K562 (cell line): Measurements from ENCODE around the gene MYH11. TPM values are rescaled to one million over a fixed set of nuclear protein-coding genes. Genes with fewer than 3 reads are reported as not detected.

ENCODE experiments used
- ATAC-seq: fragments of 200-7000 bp; cut with Tn5 transposase; 3 replicates; pipeline ENCODE4 v1.9.1; 2020; ENCODE audit warnings: moderate library complexity
- BruUV-seq: library from RNA; stranded (reverse); fragments of 400-500 nt; replicated peaks from 2 replicates; lab custom pipeline; 2021; lab: Mats Ljungman, UMichigan
- CTCF ChIA-PET: fragments of 300-600 bp; formaldehyde crosslinking; extraction: SDS; loops from one replicate; lab custom pipeline; 2021; ENCODE audit warnings: low intra/inter-chr PET ratio; lab: Yijun Ruan, JAX
- POLR2A ChIA-PET: fragments of 300-600, 350-650 bp; sonication (Branson Sonifier 250); formaldehyde crosslinking; extraction: SDS; loops from one replicate; lab custom pipeline; 2021; ENCODE audit warnings: antibody characterized with exemption, inconsistent platforms; lab: Yijun Ruan, JAX
- DNase-seq, 4 experiments: peaks; one replicate each; pipeline versions ENCODE4 v3.0.0 to v3.0.0-alpha.2; 2011 to 2018; ENCODE audit warnings: low spot score in 3 of 4, mixed read lengths in 3 of 4; ENCODE audit errors: extremely low read depth in 1 of 4
- FAIRE-seq: peaks from 2 replicates; lab custom pipeline; 2011; peaks lifted over from hg19 to GRCh38; lab: Jason Lieb, UNC
- H2AFZ ChIP-seq: 2 replicates; pipeline ENCODE4 v1.6.0; 2011; ENCODE audit warnings: low read depth, low read length, control low read depth, inconsistent platforms
- H3K27ac ChIP-seq: fragments of 200-600 bp; 3 replicates; pipeline ENCODE4 v1.8.0; 2011; ENCODE audit warnings: low read depth, mild to moderate bottlenecking, control low read depth, inconsistent platforms, low read length, moderate library complexity, mixed read lengths; ENCODE audit errors: extremely low read depth
- H3K27me3 ChIP-seq, 2 experiments: fragments of 300-600 bp in 1 of 2; 2 replicates in 1 of 2; 3 replicates in 1 of 2; pipeline versions ENCODE4 v1.6.0 to v1.8.0; 2011; ENCODE audit warnings: inconsistent platforms in 2 of 2, low read length in 2 of 2, mild to moderate bottlenecking in 1 of 2, mixed read lengths in 1 of 2, moderate library complexity in 1 of 2; ENCODE audit not compliant: control insufficient read depth in 2 of 2, insufficient read depth in 2 of 2
- H3K36me3 ChIP-seq: fragments of 300-600 bp; 3 replicates; pipeline ENCODE4 v1.8.0; 2011; ENCODE audit warnings: mild to moderate bottlenecking, low read length, inconsistent platforms; ENCODE audit not compliant: control insufficient read depth, insufficient read depth
- H3K4me1 ChIP-seq, 2 experiments: fragments of 200-600 bp in 1 of 2; replicated peaks in 1 of 2; 2 replicates in 1 of 2; 3 replicates in 1 of 2; pipeline versions ENCODE4 v1.5.1 to v1.8.0; 2011; ENCODE audit warnings: inconsistent platforms in 2 of 2, low read length in 2 of 2, mild to moderate bottlenecking in 1 of 2, mixed read lengths in 1 of 2, moderate library complexity in 1 of 2; ENCODE audit not compliant: control insufficient read depth in 2 of 2, insufficient read depth in 2 of 2
- H3K4me2 ChIP-seq: 2 replicates; pipeline ENCODE4 v1.6.1; 2011; ENCODE audit warnings: low read length, control low read depth, inconsistent platforms, mixed read lengths; ENCODE audit not compliant: insufficient read depth
- H3K4me3 ChIP-seq: fragments of 200-600 bp; sonication (generic), shearing (Covaris generic); 2 replicates; pipeline ENCODE4 v1.5.1; 2016; ENCODE audit warnings: control low read depth, inconsistent platforms
- H3K79me2 ChIP-seq: fragments of 200-600 bp; 3 replicates; pipeline ENCODE4 v1.8.0; 2011; ENCODE audit warnings: low read length, inconsistent platforms; ENCODE audit not compliant: control insufficient read depth, insufficient read depth
- H3K9ac ChIP-seq, 2 experiments: 2 replicates each; pipeline versions ENCODE4 v1.6.0 to v1.6.1; 2011; ENCODE audit warnings: low read depth in 2 of 2, low read length in 2 of 2, control low read depth in 1 of 2, inconsistent platforms in 1 of 2, mild to moderate bottlenecking in 1 of 2, mixed read lengths in 1 of 2; ENCODE audit not compliant: insufficient read depth in 1 of 2
- H3K9me1 ChIP-seq: one replicate; pipeline ENCODE4 v1.6.0; 2011; ENCODE audit warnings: inconsistent platforms, mild to moderate bottlenecking, low read length, moderate library complexity; ENCODE audit not compliant: control insufficient read depth, insufficient read depth
- H3K9me3 ChIP-seq: replicated peaks from 2 replicates; pipeline ENCODE4 v1.5.1; 2011; ENCODE audit warnings: low read depth, low read length, inconsistent platforms; ENCODE audit not compliant: control insufficient read depth, insufficient read depth
- H4K20me1 ChIP-seq: replicated peaks from 2 replicates; pipeline ENCODE4 v1.6.1; 2011; ENCODE audit warnings: low read length, inconsistent platforms, mixed read lengths; ENCODE audit not compliant: control insufficient read depth, insufficient read depth
- CBX2 ChIP-seq: fragments of 200-600 bp; sonication (generic); IDR thresholded peaks from one replicate; pipeline ENCODE4 v1.6.1; 2012; ENCODE audit warnings: mild to moderate bottlenecking, low read length, inconsistent platforms; ENCODE audit not compliant: insufficient read depth, poor library complexity, severe bottlenecking
- CXXC5 ChIP-seq: fragments of 250-450 bp; sonication (Bioruptor Pico); IDR thresholded peaks from 2 replicates; pipeline ENCODE4 v1.8.0; 2022; ENCODE audit warnings: inconsistent platforms, mild to moderate bottlenecking, moderate library complexity
- EGR1 ChIP-seq: fragments of 450-650 bp; conservative IDR thresholded peaks from 2 replicates; pipeline ENCODE4 v1.6.1; 2017; ENCODE audit warnings: mild to moderate bottlenecking
- FIP1L1 ChIP-seq: fragments of 200-400 bp; formaldehyde crosslinking; IDR thresholded peaks from 2 replicates; pipeline ENCODE4 v1.6.1; 2018; ENCODE audit warnings: mild to moderate bottlenecking, low read depth, low read length; ENCODE audit not compliant: poor library complexity, severe bottlenecking
- FOXA3 ChIP-seq, 2 experiments: fragments of 450-650 bp in 1 of 2; sonication (generic) in 1 of 2; formaldehyde crosslinking; IDR thresholded peaks in 1 of 2; conservative IDR thresholded peaks in 1 of 2; 2 replicates each; pipeline versions ENCODE4 v1.4.0 to v1.8.0; 2020 to 2022; ENCODE audit warnings: mild to moderate bottlenecking in 2 of 2, missing genetic modification reagents in 1 of 2
- LEF1 ChIP-seq: fragments of 450-650 bp; IDR thresholded peaks from 2 replicates; pipeline ENCODE4 v1.6.1; 2016; ENCODE audit warnings: mild to moderate bottlenecking
- MTA2 ChIP-seq: fragments of 450-650 bp; IDR thresholded peaks from 2 replicates; pipeline ENCODE4 v1.6.1; 2016; ENCODE audit warnings: low read depth
- NFE2 ChIP-seq: IDR thresholded peaks from 2 replicates; pipeline ENCODE4 v1.6.1; 2014; ENCODE audit warnings: antibody characterized with exemption, low read depth
- NFYB ChIP-seq: IDR thresholded peaks from 2 replicates; pipeline ENCODE4 v1.6.1; 2011; ENCODE audit warnings: mild to moderate bottlenecking, moderate library complexity; ENCODE audit not compliant: insufficient read length; ENCODE audit errors: extremely low read depth
- PHB2 ChIP-seq: fragments of 450-650 bp; IDR thresholded peaks from 2 replicates; pipeline ENCODE4 v1.6.1; 2017; ENCODE audit warnings: low read depth
- RBM25 ChIP-seq: fragments of 200-400 bp; formaldehyde crosslinking; IDR thresholded peaks from 2 replicates; pipeline ENCODE4 v1.6.1; 2018; ENCODE audit warnings: low read length, low read depth, moderate library complexity; ENCODE audit not compliant: severe bottlenecking
- SRSF7 ChIP-seq: fragments of 200-400 bp; formaldehyde crosslinking; optimal IDR thresholded peaks from 2 replicates; pipeline ENCODE3; 2017; ENCODE audit warnings: mild to moderate bottlenecking, low read depth, low read length
- TAF1 ChIP-seq: IDR thresholded peaks from 2 replicates; pipeline ENCODE4 v1.6.1; 2011; ENCODE audit warnings: mild to moderate bottlenecking, low read length, moderate library complexity; ENCODE audit not compliant: insufficient read depth, control insufficient read depth, severe bottlenecking; ENCODE audit errors: extremely low read depth
- TCF7L2 ChIP-seq: fragments of 150-350 bp; IDR thresholded peaks from 2 replicates; pipeline ENCODE4 v1.6.1; 2016; ENCODE audit warnings: low read depth, mild to moderate bottlenecking, low read length, moderate library complexity
- TRIM25 ChIP-seq: fragments of 450-650 bp; IDR thresholded peaks from 2 replicates; pipeline ENCODE4 v1.7.0; 2016; ENCODE audit warnings: borderline replicate concordance
- ZBTB5 ChIP-seq: fragments of 450-650 bp; IDR thresholded peaks from 2 replicates; pipeline ENCODE4 v1.6.1; 2017; ENCODE audit warnings: antibody characterized with exemption
- ZFP30 ChIP-seq: fragments of 250-450 bp; sonication (Bioruptor Pico); IDR thresholded peaks from 2 replicates; pipeline ENCODE4 v1.8.0; 2022; ENCODE audit warnings: moderate library complexity, mild to moderate bottlenecking, inconsistent platforms, borderline replicate concordance
- ZNF384 ChIP-seq: IDR thresholded peaks from 2 replicates; pipeline ENCODE4 v1.6.1; 2012; ENCODE audit warnings: low read depth, low read length, improper control_type of control experiment
- ZNF561 ChIP-seq: fragments of 450-650 bp; formaldehyde crosslinking; conservative IDR thresholded peaks from 2 replicates; pipeline ENCODE4 v1.4.0; 2020; ENCODE audit warnings: mild to moderate bottlenecking, moderate library complexity
- WGBS: fragments of 100-300 bp; shearing (Covaris generic); methylation state at CpG from one replicate; pipeline ENCODE4 v1.1.6; 2016; ENCODE audit warnings: low coverage, mixed read lengths; ENCODE audit not compliant: insufficient coverage; ENCODE audit errors: missing lambda C conversion rate; 5-methylcytosine and 5-hydroxymethylcytosine counted together
- in situ Hi-C: fragments of 300-500 bp; cut with MboI; formaldehyde crosslinking; loops from 4 replicates; pipeline ENCODE4 v1.15.0; 2018; ENCODE audit warnings: inconsistent platforms, mixed read lengths
- intact Hi-C: fragments of 100-400 bp; cut with micrococcal nuclease; formaldehyde crosslinking; loops from 2 replicates; pipeline ENCODE4 v1.14.2; 2022
- polyA plus RNA-seq, 8 experiments: library from polyadenylated mRNA; depleted of rRNA in 4 of 8; stranded (reverse) in 5 of 8; unstranded in 3 of 8; fragments of >200 nt; fragmentation: Nextera tagmentation in 2 of 8; fragmentation: Illumina TruSeq in 1 of 8; extraction: Ambion mirVana in 2 of 8; extraction: Trizol in 1 of 8; gene quantifications; 2 replicates each; pipeline versions ENCODE4 v1.2.1 to v1.2.3, GENCODE V29; 2011 to 2014; ENCODE audit warnings: inconsistent platforms in 1 of 8, missing spikeins in 1 of 8
- total RNA-seq, 7 experiments: library from RNA; depleted of rRNA in 6 of 7; stranded (reverse); fragments of >200 nt in 6 of 7; fragmentation: Illumina TruSeq in 2 of 7; extraction: Trizol in 2 of 7; gene quantifications; 2 replicates each; pipeline versions ENCODE4 v1.2.1 to v1.2.3, GENCODE V29; 2011 to 2021; ENCODE audit warnings: low replicate concordance in 1 of 7

Gene MYH11
- total and polyA plus RNA-seq, 9 of the 15 experiments (the other 6 are each of a cell fraction or from before 2014, with no cell fraction given), result 0.05 to 0.47 (median 0.08) TPM; not detected in 5

- no peak for TF ChIP-seq SRSF7
- TF ChIP-seq LEF1, result no peak
- TF ChIP-seq ZFP30 (CRISPR knock-in tag), result no peak
- TF ChIP-seq MTA2, result no peak
Observed at GRCh38 chr16:15822957-15823356, 33.9 kb downstream of the MYH11 start (continued).

- DNase-seq (no peak), FAIRE-seq (no peak), ATAC-seq (no peak)
- peaks cover 15 to 24% of the 10 kb centered on the region in 2 experiments for H3K27me3 ChIP-seq
- 0 out of 5 replicates have a peak, but pooled peaks cover 0 to 3% of the 10 kb centered on the region in 2 experiments for H3K4me1 ChIP-seq
- H4K20me1 ChIP-seq, result no peaks in the 10 kb centered on the region
- 3% methylated on average over 7 of the region's 7 CpGs for WGBS
- no peaks in the 10 kb centered on the region for H3K9me1 ChIP-seq
- H3K9me3 ChIP-seq, result no peaks in the 10 kb centered on the region
- no peak overlapping the region for H3K4me3 ChIP-seq
- H3K27ac ChIP-seq, result no peak overlapping the region
- no TSS peak for BruUV-seq
- in situ Hi-C loops (no loop called here), intact Hi-C loops (loop anchor here (5.0 kb wide), 1 partner anchor 44 kb away; no protein-coding TSS in a partner anchor)
- H3K79me2 ChIP-seq, result no peaks in the 10 kb centered on the region
- H3K4me2 ChIP-seq, result no peak overlapping the region
- no peaks in the 10 kb centered on the region for H3K36me3 ChIP-seq
- POLR2A ChIA-PET, result interaction anchor here (1.0 kb wide), 2 partner anchors 13 to 44 kb away, joined by 4 read pairs; no protein-coding TSS in a partner anchor
- H3K9ac ChIP-seq, result no peak overlapping the region
- no peak overlapping the region for H2AFZ ChIP-seq
- CTCF ChIA-PET, result no interaction called here
- no peak for TF ChIP-seq ZNF561 (CRISPR knock-in tag)
- no peak for TF ChIP-seq FOXA3 (CRISPR knock-in tag; conservative IDR thresholded peaks at IDR 0.05 in 1 of 2, IDR thresholded peaks at IDR 0.05 in 1 of 2)
- TF ChIP-seq CBX2, result no peak
- TF ChIP-seq NFE2, result no peak
- no peak for TF ChIP-seq NFYB
- TF ChIP-seq TRIM25, result no peak
- no peak for TF ChIP-seq CXXC5
- no peak for TF ChIP-seq TAF1
- no peak for TF ChIP-seq PHB2
- no peak for TF ChIP-seq RBM25
- TF ChIP-seq EGR1, result no peak
- TF ChIP-seq FIP1L1, result no peak
- no peak for TF ChIP-seq ZNF384
- TF ChIP-seq TCF7L2, result no peak
- TF ChIP-seq ZBTB5, result no peak
Observed at GRCh38 chr16:15820837-15821236, 36.0 kb downstream of the MYH11 start.
